ENCODE results near the gene WDR18. TPM values are rescaled to one million over a fixed set of nuclear protein-coding genes. Genes with fewer than 3 reads are reported as not detected.

Gene WDR18
- total RNA-seq, 1 experiment from 2014 or later: 96.8 TPM

GRCh38 chr19:964761-965694 lies 19.1 kb upstream of the WDR18 start:
- peaks cover 19% of the 10 kb centered on the region for H3K36me3 ChIP-seq (ENCODE audit: control insufficient read depth, insufficient read depth, low read length)
- CTCF ChIA-PET: interaction anchor here (0.6 kb wide), 1 partner anchor 170 kb away, joined by 3 read pairs; no protein-coding TSS in a partner anchor
- H3K36me3 Mint-ChIP-seq (ENCODE audit: insufficient read depth, unreplicated experiment): peaks cover 100% of the 10 kb centered on the region
- no peak for DNase-seq
- H3K9me3 Mint-ChIP-seq (ENCODE audit: unreplicated experiment): no peaks in the 10 kb centered on the region
- H3K4me3 ChIP-seq (ENCODE audit: low read depth, low read length): no peak overlapping the region
- no peaks in the 10 kb centered on the region for H3K27me3 ChIP-seq (replicated peaks; ENCODE audit: control insufficient read depth, insufficient read depth, low read length)
- peaks cover 33% of the 10 kb centered on the region for H3K4me1 ChIP-seq
- no peaks in the 10 kb centered on the region for H3K27me3 Mint-ChIP-seq (ENCODE audit: insufficient read depth, unreplicated experiment)
- TF ChIP-seq, protein P1, sequence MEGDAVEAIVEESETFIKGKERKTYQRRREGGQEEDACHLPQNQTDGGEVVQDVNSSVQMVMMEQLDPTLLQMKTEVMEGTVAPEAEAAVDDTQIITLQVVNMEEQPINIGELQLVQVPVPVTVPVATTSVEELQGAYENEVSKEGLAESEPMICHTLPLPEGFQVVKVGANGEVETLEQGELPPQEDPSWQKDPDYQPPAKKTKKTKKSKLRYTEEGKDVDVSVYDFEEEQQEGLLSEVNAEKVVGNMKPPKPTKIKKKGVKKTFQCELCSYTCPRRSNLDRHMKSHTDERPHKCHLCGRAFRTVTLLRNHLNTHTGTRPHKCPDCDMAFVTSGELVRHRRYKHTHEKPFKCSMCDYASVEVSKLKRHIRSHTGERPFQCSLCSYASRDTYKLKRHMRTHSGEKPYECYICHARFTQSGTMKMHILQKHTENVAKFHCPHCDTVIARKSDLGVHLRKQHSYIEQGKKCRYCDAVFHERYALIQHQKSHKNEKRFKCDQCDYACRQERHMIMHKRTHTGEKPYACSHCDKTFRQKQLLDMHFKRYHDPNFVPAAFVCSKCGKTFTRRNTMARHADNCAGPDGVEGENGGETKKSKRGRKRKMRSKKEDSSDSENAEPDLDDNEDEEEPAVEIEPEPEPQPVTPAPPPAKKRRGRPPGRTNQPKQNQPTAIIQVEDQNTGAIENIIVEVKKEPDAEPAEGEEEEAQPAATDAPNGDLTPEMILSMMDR (IDR thresholded peaks at IDR 0.05; ENCODE audit: insufficient read depth in 1 of 2, low read depth in 1 of 2, low read length in 1 of 2, severe bottlenecking in 1 of 2, unreplicated experiment in 1 of 2): no peak
- H3K27ac Mint-ChIP-seq (ENCODE audit: unreplicated experiment): peak overlapping the region; percentile 48
- no TSS peak for BruUV-seq (replicated peaks)
- intact Hi-C loops (cut with micrococcal nuclease; ENCODE audit: unreplicated experiment): no loop called here
- H3K4me3 Mint-ChIP-seq (ENCODE audit: unreplicated experiment): no peak overlapping the region
- no peaks in the 10 kb centered on the region for H3K9me3 ChIP-seq
- POLR2A ChIA-PET: no interaction called here
- peaks cover 11% of the 10 kb centered on the region for H3K4me1 Mint-ChIP-seq (ENCODE audit: low read depth, unreplicated experiment)

DNA sequence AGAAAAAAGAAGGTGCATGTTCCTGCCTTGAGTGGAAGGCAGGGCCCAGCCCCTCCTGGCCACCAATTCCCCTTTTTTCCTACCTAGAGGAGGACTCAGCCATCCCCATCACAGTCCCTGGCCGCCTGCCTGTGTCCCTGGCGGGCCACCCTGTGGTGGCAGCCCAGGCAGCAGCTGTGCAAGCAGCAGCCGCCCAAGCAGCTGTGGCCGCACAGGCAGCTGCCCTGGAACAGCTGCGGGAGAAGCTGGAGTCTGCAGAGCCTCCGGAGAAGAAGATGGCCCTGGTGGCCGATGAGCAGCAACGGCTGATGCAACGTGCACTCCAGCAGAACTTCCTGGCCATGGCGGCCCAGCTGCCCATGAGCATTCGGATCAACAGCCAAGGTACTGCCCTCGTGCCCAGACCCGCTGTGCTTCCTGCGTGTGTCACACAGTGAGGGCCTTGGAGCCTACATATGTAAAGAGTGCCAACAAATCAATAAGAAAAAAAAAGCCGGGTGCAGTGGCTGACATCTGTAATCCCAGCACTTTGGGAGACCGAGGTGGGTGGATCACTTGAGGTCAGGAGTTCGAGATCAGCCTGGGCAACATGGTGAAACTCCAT lies 17.6 kb upstream of the WDR18 start:
- H3K27me3 Mint-ChIP-seq (ENCODE audit: insufficient read depth, unreplicated experiment): no peaks in the 10 kb centered on the region
- peaks cover 100% of the 10 kb centered on the region for H3K36me3 Mint-ChIP-seq (ENCODE audit: insufficient read depth, unreplicated experiment)
- TF ChIP-seq, protein P1 (IDR thresholded peaks at IDR 0.05; ENCODE audit: insufficient read depth in 1 of 2, low read depth in 1 of 2, low read length in 1 of 2, severe bottlenecking in 1 of 2, unreplicated experiment in 1 of 2): no peak
- H3K9me3 ChIP-seq: no peaks in the 10 kb centered on the region
- no peak overlapping the region for H3K4me3 Mint-ChIP-seq (ENCODE audit: unreplicated experiment)
- H3K4me1 Mint-ChIP-seq (ENCODE audit: low read depth, unreplicated experiment): peaks cover 7% of the 10 kb centered on the region
- no TSS peak for BruUV-seq (replicated peaks)
- ChIA-PET POLR2A (interaction anchor here (0.7 kb wide), 1 partner anchor 43 kb away, joined by 7 read pairs; no protein-coding TSS in a partner anchor), CTCF (interaction anchor here (0.6 kb wide), 1 partner anchor 42 kb away, joined by 4 read pairs; no protein-coding TSS in a partner anchor)
- no peak overlapping the region for H3K4me3 ChIP-seq (ENCODE audit: low read depth, low read length)
- H3K9me3 Mint-ChIP-seq (ENCODE audit: unreplicated experiment): no peaks in the 10 kb centered on the region
- DNase-seq: no peak
- H3K27ac Mint-ChIP-seq (ENCODE audit: unreplicated experiment): no peak overlapping the region
- H3K36me3 ChIP-seq (ENCODE audit: control insufficient read depth, insufficient read depth, low read length): peaks cover 20% of the 10 kb centered on the region
- H3K27me3 ChIP-seq (replicated peaks; ENCODE audit: control insufficient read depth, insufficient read depth, low read length): no peaks in the 10 kb centered on the region
- intact Hi-C loops (cut with micrococcal nuclease; ENCODE audit: unreplicated experiment): no loop called here
- peaks cover 17% of the 10 kb centered on the region for H3K4me1 ChIP-seq

GRCh38 chr19:970695-971094 lies 13.4 kb upstream of the WDR18 start:
- Mint-ChIP-seq H3K27ac (ENCODE audit: unreplicated experiment) (peak overlapping the region; percentile 64), H3K36me3 (ENCODE audit: insufficient read depth, unreplicated experiment) (peaks cover 100% of the 10 kb centered on the region), H3K4me1 (ENCODE audit: low read depth, unreplicated experiment) (no peaks in the 10 kb centered on the region), H3K4me3 (ENCODE audit: unreplicated experiment) (no peak overlapping the region), H3K27me3 (ENCODE audit: insufficient read depth, unreplicated experiment) (no peaks in the 10 kb centered on the region), H3K9me3 (ENCODE audit: unreplicated experiment) (no peaks in the 10 kb centered on the region)
- TF ChIP-seq, protein P1 (IDR thresholded peaks at IDR 0.05; ENCODE audit: insufficient read depth in 1 of 2, low read depth in 1 of 2, low read length in 1 of 2, severe bottlenecking in 1 of 2, unreplicated experiment in 1 of 2): peak; percentile 64 to 89
- no TSS peak for BruUV-seq (replicated peaks)
- intact Hi-C loops (cut with micrococcal nuclease; ENCODE audit: unreplicated experiment): no loop called here
- Histone ChIP-seq H3K9me3 (no peaks in the 10 kb centered on the region), H3K4me1 (no peaks in the 10 kb centered on the region), H3K36me3 (ENCODE audit: control insufficient read depth, insufficient read depth, low read length) (peaks cover 9% of the 10 kb centered on the region), H3K4me3 (ENCODE audit: low read depth, low read length) (no peak overlapping the region), H3K27me3 (replicated peaks; ENCODE audit: control insufficient read depth, insufficient read depth, low read length) (no peaks in the 10 kb centered on the region)
- ChIA-PET CTCF (interaction anchor here (0.9 to 1.2 kb wide), 3 partner anchors 11 to 33 kb away, joined by 4 to 6 read pairs (median 6); partner anchors contain the start of gene WDR18), POLR2A (interaction anchor here (1.4 kb wide), 1 partner anchor 13 kb away, joined by 3 read pairs; the partner anchor contains the start of gene WDR18)
- peak; percentile 38 to 53 for DNase-seq
